WTC11 (cell line): Measurements from ENCODE around the gene FUT2. TPM values are rescaled to one million over a fixed set of nuclear protein-coding genes. Genes with fewer than 3 reads are reported as not detected.

Experiments
- ATAC-seq: fragments of 200-7000 bp; cut with Tn5 transposase; 2 replicates; pipeline ENCODE4 v1.10.0; 2021; ENCODE audit warnings: mild to moderate bottlenecking, moderate library complexity
- CTCF ChIA-PET: fragments of 300-600 bp; sonication (Branson Sonifier 250); formaldehyde crosslinking; loops from one replicate; lab custom pipeline; 2021; ENCODE audit warnings: antibody characterized with exemption; lab: Charles Lee
- POLR2A ChIA-PET: fragments of 350-600 bp; sonication (Branson Sonifier 250); formaldehyde crosslinking; loops from one replicate; lab custom pipeline; 2021; ENCODE audit warnings: antibody characterized with exemption; lab: Charles Lee
- DNase-seq: peaks from one replicate; pipeline ENCODE4 v3.0.0; 2021; ENCODE audit warnings: low spot score
- H3K27ac Mint-ChIP-seq: 2 replicates; pipeline ENCODE4 v1.8.0; 2021; ENCODE audit warnings: mixed read lengths
- H3K27me3 Mint-ChIP-seq: 2 replicates; pipeline ENCODE4 v1.8.0; 2021; ENCODE audit warnings: low read depth, mild to moderate bottlenecking, moderate library complexity, mixed read lengths
- H3K36me3 Mint-ChIP-seq: 2 replicates; pipeline ENCODE4 v1.8.0; 2021; ENCODE audit warnings: mixed read lengths
- H3K4me1 Mint-ChIP-seq: 2 replicates; pipeline ENCODE4 v1.8.0; 2022; ENCODE audit warnings: mixed read lengths
- H3K4me3 Mint-ChIP-seq: 2 replicates; pipeline ENCODE4 v1.8.0; 2021; ENCODE audit warnings: mild to moderate bottlenecking, moderate library complexity, mixed read lengths
- H3K9me3 Mint-ChIP-seq: 2 replicates; pipeline ENCODE4 v1.8.0; 2021; ENCODE audit warnings: mixed read lengths
- CBFB ChIP-seq: sonication (generic); formaldehyde crosslinking; IDR thresholded peaks from 2 replicates; pipeline ENCODE4 v1.8.1; 2022; ENCODE audit warnings: mild to moderate bottlenecking, low read depth, missing genetic modification reagents
- CREB1 ChIP-seq: sonication (generic); formaldehyde crosslinking; IDR thresholded peaks from 2 replicates; pipeline ENCODE4 v1.8.0; 2023; ENCODE audit warnings: mild to moderate bottlenecking, missing genetic modification reagents
- ETV6 ChIP-seq: sonication (generic); formaldehyde crosslinking; IDR thresholded peaks from 2 replicates; pipeline ENCODE4 v1.8.1; 2022; ENCODE audit warnings: mild to moderate bottlenecking, missing genetic modification reagents
- GTF2I ChIP-seq: fragments of 250-450 bp; sonication (Bioruptor Pico); conservative IDR thresholded peaks from 2 replicates; pipeline ENCODE4 v1.4.0; 2021; ENCODE audit warnings: mild to moderate bottlenecking
- IRF2 ChIP-seq: sonication (generic); formaldehyde crosslinking; IDR thresholded peaks from 2 replicates; pipeline ENCODE4 v1.8.0; 2022; ENCODE audit warnings: low read depth, missing genetic modification reagents, borderline replicate concordance
- JUN ChIP-seq: sonication (generic); formaldehyde crosslinking; IDR thresholded peaks from 2 replicates; pipeline ENCODE4 v1.8.0; 2023; ENCODE audit warnings: mild to moderate bottlenecking, missing genetic modification reagents
- KAT7 ChIP-seq: sonication (generic); formaldehyde crosslinking; IDR thresholded peaks from 2 replicates; pipeline ENCODE4 v1.8.1; 2023; ENCODE audit warnings: missing genetic modification reagents, mild to moderate bottlenecking, borderline replicate concordance
- NFATC4 ChIP-seq: fragments of 250-450 bp; sonication (Bioruptor Pico); IDR thresholded peaks from 2 replicates; pipeline ENCODE4 v1.9.0; 2021; ENCODE audit warnings: mild to moderate bottlenecking
- NFE2L1 ChIP-seq: sonication (generic); formaldehyde crosslinking; IDR thresholded peaks from 2 replicates; pipeline ENCODE4 v1.8.1; 2023; ENCODE audit warnings: missing genetic modification reagents
- SOX15 ChIP-seq: fragments of 250-450 bp; sonication (Bioruptor Pico); IDR thresholded peaks from 2 replicates; pipeline ENCODE4 v1.9.0; 2021; ENCODE audit warnings: mild to moderate bottlenecking
- SP1 ChIP-seq: sonication (generic); formaldehyde crosslinking; conservative IDR thresholded peaks from 2 replicates; pipeline ENCODE4 v1.8.1; 2022; ENCODE audit warnings: missing genetic modification reagents
- TCF7 ChIP-seq: sonication (generic); formaldehyde crosslinking; IDR thresholded peaks from 2 replicates; pipeline ENCODE4 v1.8.0; 2022; ENCODE audit warnings: mild to moderate bottlenecking, low read depth, missing genetic modification reagents, moderate library complexity
- TP53 ChIP-seq: sonication (generic); formaldehyde crosslinking; IDR thresholded peaks from 2 replicates; pipeline ENCODE4 v1.8.1; 2023; ENCODE audit warnings: mild to moderate bottlenecking, missing genetic modification reagents
- ZNF423 ChIP-seq: fragments of 250-450 bp; sonication (Bioruptor Pico); IDR thresholded peaks from 2 replicates; pipeline ENCODE4 v2.1.2; 2022; ENCODE audit warnings: mild to moderate bottlenecking, moderate library complexity
- total RNA-seq: library from RNA; stranded (reverse); gene quantifications from 3 replicates; pipeline ENCODE4 v1.2.3, GENCODE V29; 2021
- TF ChIP-seq, protein P1 (sequence below): sonication (generic); formaldehyde crosslinking; IDR thresholded peaks from 2 replicates; pipeline ENCODE4 v1.8.0; 2022; ENCODE audit warnings: mild to moderate bottlenecking, missing genetic modification reagents
- TF ChIP-seq, protein P2 (sequence below): sonication (generic); formaldehyde crosslinking; IDR thresholded peaks from 2 replicates; pipeline ENCODE4 v1.8.1; 2023; ENCODE audit warnings: mild to moderate bottlenecking, missing genetic modification reagents, moderate library complexity
- TF ChIP-seq, protein P3 (sequence below): sonication (generic); formaldehyde crosslinking; IDR thresholded peaks from 2 replicates; pipeline ENCODE4 v1.8.1; 2023; ENCODE audit warnings: mild to moderate bottlenecking, missing genetic modification reagents, borderline replicate concordance
- TF ChIP-seq, protein P4 (sequence below): sonication (generic); formaldehyde crosslinking; IDR thresholded peaks from 2 replicates; pipeline ENCODE4 v1.8.0; 2022; ENCODE audit warnings: mild to moderate bottlenecking, missing genetic modification reagents
- TF ChIP-seq, protein P5 (sequence below): sonication (generic); formaldehyde crosslinking; conservative IDR thresholded peaks from 2 replicates; pipeline ENCODE4 v1.8.1; 2022; ENCODE audit warnings: mild to moderate bottlenecking, missing genetic modification reagents
- TF ChIP-seq, protein P6 (sequence below): sonication (generic); formaldehyde crosslinking; IDR thresholded peaks from 2 replicates; pipeline ENCODE4 v1.8.1; 2022; ENCODE audit warnings: low read depth, missing genetic modification reagents, borderline replicate concordance
- TF ChIP-seq, protein P7 (sequence below): sonication (generic); formaldehyde crosslinking; IDR thresholded peaks from 2 replicates; pipeline ENCODE4 v1.8.1; 2023; ENCODE audit warnings: mild to moderate bottlenecking, missing genetic modification reagents

The FUT2 gene
- total RNA-seq, 1 experiment from 2014 or later = 5.9 TPM

DNA sequence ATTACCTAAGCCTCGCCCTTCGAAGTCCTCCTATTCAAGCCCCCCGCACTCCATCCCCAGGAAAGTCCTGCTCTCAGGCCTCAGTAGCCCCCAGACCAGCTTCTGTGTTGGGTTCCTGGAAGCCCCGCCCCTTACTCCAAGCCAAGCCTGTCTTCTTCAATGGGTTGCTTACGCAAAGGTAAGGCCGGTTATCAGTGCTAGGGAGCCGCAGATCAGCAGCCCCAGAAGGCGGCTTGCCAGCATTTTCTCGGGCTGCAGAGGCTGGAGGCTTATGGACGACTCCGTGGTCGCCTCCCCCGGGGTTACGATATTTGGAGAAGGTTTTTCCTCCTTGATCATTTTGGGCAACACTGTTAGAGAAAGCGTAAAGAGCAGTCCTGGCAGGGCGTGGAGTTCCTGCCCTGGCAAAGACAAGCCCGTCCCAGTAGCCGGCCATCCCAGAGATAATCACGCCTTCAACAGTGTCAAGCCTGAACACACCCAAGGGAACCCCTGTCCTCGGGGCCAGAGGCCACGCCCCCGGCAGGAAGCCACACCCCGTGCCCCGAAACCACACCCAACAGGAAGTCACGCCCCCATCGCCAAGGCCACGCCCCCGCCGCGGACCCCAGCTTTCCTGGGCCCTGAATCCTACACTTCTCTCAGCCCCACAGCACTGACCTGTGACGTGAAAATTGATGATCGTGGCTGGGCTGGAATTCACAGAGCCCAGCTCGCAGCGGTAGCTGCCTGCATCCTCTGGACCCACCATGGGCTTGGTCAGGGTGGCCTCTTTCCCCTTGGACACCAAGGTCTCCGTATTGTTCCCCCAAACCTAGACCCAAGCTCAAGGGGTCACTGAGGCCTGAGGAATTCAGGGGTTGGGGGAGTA lies 45.6 kb downstream of the FUT2 start:
- H3K27me3 Mint-ChIP-seq = peaks cover 50% of the 10 kb centered on the region
- POLR2A ChIA-PET = no interaction called here
- TF ChIP-seq, protein P1, sequence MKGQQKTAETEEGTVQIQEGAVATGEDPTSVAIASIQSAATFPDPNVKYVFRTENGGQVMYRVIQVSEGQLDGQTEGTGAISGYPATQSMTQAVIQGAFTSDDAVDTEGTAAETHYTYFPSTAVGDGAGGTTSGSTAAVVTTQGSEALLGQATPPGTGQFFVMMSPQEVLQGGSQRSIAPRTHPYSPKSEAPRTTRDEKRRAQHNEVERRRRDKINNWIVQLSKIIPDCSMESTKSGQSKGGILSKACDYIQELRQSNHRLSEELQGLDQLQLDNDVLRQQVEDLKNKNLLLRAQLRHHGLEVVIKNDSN (CRISPR knock-in tag) = peak; percentile 39; the same call in 1 of the 2 replicates
- TF ChIP-seq IRF2 (CRISPR knock-in tag) (no peak), CBFB (no peak), TCF7 (CRISPR knock-in tag) (no peak), SP1 (CRISPR knock-in tag) (peak; percentile 74), GTF2I (CRISPR knock-in tag) (no peak)
- TF ChIP-seq, protein P2, sequence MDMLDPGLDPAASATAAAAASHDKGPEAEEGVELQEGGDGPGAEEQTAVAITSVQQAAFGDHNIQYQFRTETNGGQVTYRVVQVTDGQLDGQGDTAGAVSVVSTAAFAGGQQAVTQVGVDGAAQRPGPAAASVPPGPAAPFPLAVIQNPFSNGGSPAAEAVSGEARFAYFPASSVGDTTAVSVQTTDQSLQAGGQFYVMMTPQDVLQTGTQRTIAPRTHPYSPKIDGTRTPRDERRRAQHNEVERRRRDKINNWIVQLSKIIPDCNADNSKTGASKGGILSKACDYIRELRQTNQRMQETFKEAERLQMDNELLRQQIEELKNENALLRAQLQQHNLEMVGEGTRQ (CRISPR knock-in tag) = peak; percentile 34; the same call in 1 of the 2 replicates
- TF ChIP-seq, all 79 proteins: peak for 3
- no peaks in the 10 kb centered on the region for H3K36me3 Mint-ChIP-seq
- peak; percentile 85 for DNase-seq
- no peaks in the 10 kb centered on the region for H3K9me3 Mint-ChIP-seq
- H3K4me3 Mint-ChIP-seq = peak overlapping the region; percentile 54
- CTCF ChIA-PET = interaction anchor here (0.5 to 5.7 kb wide), 5 partner anchors 27 to 487 kb away, joined by 3 to 49 read pairs (median 4); partner anchors contain the start of gene CA11
- ATAC-seq = peak; percentile 29
- H3K4me1 Mint-ChIP-seq = peaks cover 48% of the 10 kb centered on the region
- H3K27ac Mint-ChIP-seq = peak overlapping the region; percentile 74

DNA sequence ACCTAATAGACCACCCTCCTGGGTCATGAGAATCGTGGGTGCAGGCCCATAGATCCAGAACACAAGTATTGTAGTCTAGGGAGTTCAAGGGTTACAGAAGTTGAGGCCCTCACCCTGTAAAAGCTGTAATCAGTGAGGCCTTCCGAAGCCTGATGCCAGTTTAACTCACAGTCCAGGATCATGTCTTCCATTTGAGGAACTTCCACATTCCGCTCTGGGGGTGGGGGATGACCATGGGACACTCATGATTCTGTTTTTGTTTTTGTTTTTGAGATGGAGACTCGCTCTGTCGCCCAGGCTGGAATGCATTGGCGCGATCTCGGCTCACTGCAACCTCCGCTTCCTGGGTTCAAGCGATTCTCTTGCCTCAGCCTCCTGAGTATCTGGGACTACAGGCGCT lies 46.3 kb downstream of the FUT2 start:
- ChIA-PET CTCF (interaction anchor here (0.6 to 5.7 kb wide), 4 partner anchors 28 to 486 kb away, joined by 3 to 49 read pairs (median 4); partner anchors contain the start of gene CA11), POLR2A (no interaction called here)
- H3K36me3 Mint-ChIP-seq = no peaks in the 10 kb centered on the region
- no peak for DNase-seq
- peaks cover 46% of the 10 kb centered on the region for H3K4me1 Mint-ChIP-seq
- TF ChIP-seq ZNF423 = no peak
- TF ChIP-seq, protein P3, sequence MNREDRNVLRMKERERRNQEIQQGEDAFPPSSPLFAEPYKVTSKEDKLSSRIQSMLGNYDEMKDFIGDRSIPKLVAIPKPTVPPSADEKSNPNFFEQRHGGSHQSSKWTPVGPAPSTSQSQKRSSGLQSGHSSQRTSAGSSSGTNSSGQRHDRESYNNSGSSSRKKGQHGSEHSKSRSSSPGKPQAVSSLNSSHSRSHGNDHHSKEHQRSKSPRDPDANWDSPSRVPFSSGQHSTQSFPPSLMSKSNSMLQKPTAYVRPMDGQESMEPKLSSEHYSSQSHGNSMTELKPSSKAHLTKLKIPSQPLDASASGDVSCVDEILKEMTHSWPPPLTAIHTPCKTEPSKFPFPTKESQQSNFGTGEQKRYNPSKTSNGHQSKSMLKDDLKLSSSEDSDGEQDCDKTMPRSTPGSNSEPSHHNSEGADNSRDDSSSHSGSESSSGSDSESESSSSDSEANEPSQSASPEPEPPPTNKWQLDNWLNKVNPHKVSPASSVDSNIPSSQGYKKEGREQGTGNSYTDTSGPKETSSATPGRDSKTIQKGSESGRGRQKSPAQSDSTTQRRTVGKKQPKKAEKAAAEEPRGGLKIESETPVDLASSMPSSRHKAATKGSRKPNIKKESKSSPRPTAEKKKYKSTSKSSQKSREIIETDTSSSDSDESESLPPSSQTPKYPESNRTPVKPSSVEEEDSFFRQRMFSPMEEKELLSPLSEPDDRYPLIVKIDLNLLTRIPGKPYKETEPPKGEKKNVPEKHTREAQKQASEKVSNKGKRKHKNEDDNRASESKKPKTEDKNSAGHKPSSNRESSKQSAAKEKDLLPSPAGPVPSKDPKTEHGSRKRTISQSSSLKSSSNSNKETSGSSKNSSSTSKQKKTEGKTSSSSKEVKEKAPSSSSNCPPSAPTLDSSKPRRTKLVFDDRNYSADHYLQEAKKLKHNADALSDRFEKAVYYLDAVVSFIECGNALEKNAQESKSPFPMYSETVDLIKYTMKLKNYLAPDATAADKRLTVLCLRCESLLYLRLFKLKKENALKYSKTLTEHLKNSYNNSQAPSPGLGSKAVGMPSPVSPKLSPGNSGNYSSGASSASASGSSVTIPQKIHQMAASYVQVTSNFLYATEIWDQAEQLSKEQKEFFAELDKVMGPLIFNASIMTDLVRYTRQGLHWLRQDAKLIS (CRISPR knock-in tag) = no peak
- TF ChIP-seq, protein P4, sequence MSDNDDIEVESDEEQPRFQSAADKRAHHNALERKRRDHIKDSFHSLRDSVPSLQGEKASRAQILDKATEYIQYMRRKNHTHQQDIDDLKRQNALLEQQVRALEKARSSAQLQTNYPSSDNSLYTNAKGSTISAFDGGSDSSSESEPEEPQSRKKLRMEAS (CRISPR knock-in tag) = no peak
- TF ChIP-seq TP53 (CRISPR knock-in tag) = no peak
- TF ChIP-seq IRF2 (CRISPR knock-in tag) = no peak
- TF ChIP-seq JUN (CRISPR knock-in tag) = no peak
- TF ChIP-seq, protein P5, sequence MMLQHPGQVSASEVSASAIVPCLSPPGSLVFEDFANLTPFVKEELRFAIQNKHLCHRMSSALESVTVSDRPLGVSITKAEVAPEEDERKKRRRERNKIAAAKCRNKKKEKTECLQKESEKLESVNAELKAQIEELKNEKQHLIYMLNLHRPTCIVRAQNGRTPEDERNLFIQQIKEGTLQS (CRISPR knock-in tag) = no peak
- no peak for TF ChIP-seq ETV6
- TF ChIP-seq, protein P6, sequence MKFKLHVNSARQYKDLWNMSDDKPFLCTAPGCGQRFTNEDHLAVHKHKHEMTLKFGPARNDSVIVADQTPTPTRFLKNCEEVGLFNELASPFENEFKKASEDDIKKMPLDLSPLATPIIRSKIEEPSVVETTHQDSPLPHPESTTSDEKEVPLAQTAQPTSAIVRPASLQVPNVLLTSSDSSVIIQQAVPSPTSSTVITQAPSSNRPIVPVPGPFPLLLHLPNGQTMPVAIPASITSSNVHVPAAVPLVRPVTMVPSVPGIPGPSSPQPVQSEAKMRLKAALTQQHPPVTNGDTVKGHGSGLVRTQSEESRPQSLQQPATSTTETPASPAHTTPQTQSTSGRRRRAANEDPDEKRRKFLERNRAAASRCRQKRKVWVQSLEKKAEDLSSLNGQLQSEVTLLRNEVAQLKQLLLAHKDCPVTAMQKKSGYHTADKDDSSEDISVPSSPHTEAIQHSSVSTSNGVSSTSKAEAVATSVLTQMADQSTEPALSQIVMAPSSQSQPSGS = no peak
- no peak for TF ChIP-seq NFE2L1 (CRISPR knock-in tag)
- no peak for TF ChIP-seq CREB1 (CRISPR knock-in tag)
- no peak for TF ChIP-seq NFATC4 (CRISPR knock-in tag)
- TF ChIP-seq SOX15 (CRISPR knock-in tag) = no peak
- TF ChIP-seq KAT7 = no peak
- TF ChIP-seq, protein P7, sequence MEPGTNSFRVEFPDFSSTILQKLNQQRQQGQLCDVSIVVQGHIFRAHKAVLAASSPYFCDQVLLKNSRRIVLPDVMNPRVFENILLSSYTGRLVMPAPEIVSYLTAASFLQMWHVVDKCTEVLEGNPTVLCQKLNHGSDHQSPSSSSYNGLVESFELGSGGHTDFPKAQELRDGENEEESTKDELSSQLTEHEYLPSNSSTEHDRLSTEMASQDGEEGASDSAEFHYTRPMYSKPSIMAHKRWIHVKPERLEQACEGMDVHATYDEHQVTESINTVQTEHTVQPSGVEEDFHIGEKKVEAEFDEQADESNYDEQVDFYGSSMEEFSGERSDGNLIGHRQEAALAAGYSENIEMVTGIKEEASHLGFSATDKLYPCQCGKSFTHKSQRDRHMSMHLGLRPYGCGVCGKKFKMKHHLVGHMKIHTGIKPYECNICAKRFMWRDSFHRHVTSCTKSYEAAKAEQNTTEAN (CRISPR knock-in tag) = no peak
- TF ChIP-seq, all 79 proteins: peak for 0
- Mint-ChIP-seq H3K4me3 (peak overlapping the region; percentile 54; the same call in 1 of the 2 replicates), H3K9me3 (no peaks in the 10 kb centered on the region), H3K27ac (0 out of 2 replicates have a peak overlapping the region, but pooled peaks have one; percentile 53), H3K27me3 (peaks cover 43% of the 10 kb centered on the region)
- no peak for ATAC-seq
